Measurements from ENCODE around the gene INPP4A.

GRCh38 chr2:98419977-98420725, 24.5 kb upstream of the INPP4A start:
- no peak for TF ChIP-seq CREB5 (CRISPR knock-in tag; IDR thresholded peaks at IDR 0.05; ENCODE audit: low read depth)
- TF ChIP-seq ARNTL (CRISPR knock-in tag; IDR thresholded peaks at IDR 0.05; ENCODE audit: borderline replicate concordance, low read depth), result no peak
- TF ChIP-seq RARB (CRISPR knock-in tag; IDR thresholded peaks at IDR 0.05), result no peak
- TF ChIP-seq ZFP3 (CRISPR knock-in tag; IDR thresholded peaks at IDR 0.05), result no peak
- no peak for TF ChIP-seq ZFP30 (CRISPR knock-in tag; IDR thresholded peaks at IDR 0.05)
- TF ChIP-seq TCF4 (CRISPR knock-in tag; IDR thresholded peaks at IDR 0.05; ENCODE audit: borderline replicate concordance), result no peak
- no peak for TF ChIP-seq TSHZ2 (CRISPR knock-in tag; IDR thresholded peaks at IDR 0.05)
- TF ChIP-seq ZC3H10 (CRISPR knock-in tag; IDR thresholded peaks at IDR 0.05), result no peak
- no peak for TF ChIP-seq PPARA (CRISPR knock-in tag; IDR thresholded peaks at IDR 0.05; ENCODE audit: borderline replicate concordance)
- no peak for TF ChIP-seq SNAI2 (CRISPR knock-in tag; IDR thresholded peaks at IDR 0.05)

Measured in SK-N-SH treated with all-trans-retinoic acid at 6 μM for 48 hours (cell line).